ENCODE data around the gene ELP1. TPM values are rescaled to one million over a fixed set of nuclear protein-coding genes. Genes with fewer than 3 reads are reported as not detected.
"Not testable (repeated sequence)": the region's sequence is repeated elsewhere in the genome, so short reads cannot be mapped to it uniquely, and the experiment has no call there.

ELP1 gene
- total RNA-seq, 1 experiment from 2014 or later, result 38.7 TPM

GRCh38 chr9:108924466-108924865, 9.5 kb downstream of the ELP1 start:
- no peaks in the 10 kb centered on the region for H3K4me1 ChIP-seq (ENCODE audit: insufficient read depth, low read length, poor library complexity, severe bottlenecking)
- intact Hi-C loops (cut with micrococcal nuclease; ENCODE audit: unreplicated experiment), result no loop called here
- H3K36me3 ChIP-seq (ENCODE audit: insufficient read depth, low read length, poor library complexity, severe bottlenecking), result peaks cover 71% of the 10 kb centered on the region
- no peak overlapping the region for H3K4me3 ChIP-seq (ENCODE audit: low read depth, low read length, poor library complexity, severe bottlenecking)
- no peaks in the 10 kb centered on the region for H3K27me3 ChIP-seq (replicated peaks; ENCODE audit: insufficient read depth, low read depth, low read length, poor library complexity)
- no peak overlapping the region for H3K27ac ChIP-seq (ENCODE audit: low read depth, low read length, poor library complexity, severe bottlenecking)
- CTCF ChIA-PET, result no interaction called here
- no TSS peak for BruUV-seq (replicated peaks)
- TF ChIP-seq CTCF (conservative IDR thresholded peaks at IDR 0.05; ENCODE audit: low read depth, low read length) (no peak), EZH2 (IDR thresholded peaks at IDR 0.05; ENCODE audit: borderline replicate concordance, low read depth, low read length, poor library complexity, severe bottlenecking) (no peak)
- DNase-seq (ENCODE audit: low spot score), result no peak
- POLR2A ChIA-PET (ENCODE audit: low non-redundant PET), result no interaction called here
- H3K9me3 ChIP-seq (ENCODE audit: low read depth, low read length, poor library complexity, severe bottlenecking), result no peaks in the 10 kb centered on the region

- Histone ChIP-seq H3K27me3 (replicated peaks; ENCODE audit: insufficient read depth, low read depth, low read length, poor library complexity) (no peaks in the 10 kb centered on the region), H3K27ac (ENCODE audit: low read depth, low read length, poor library complexity, severe bottlenecking) (no peak overlapping the region), H3K9me3 (ENCODE audit: low read depth, low read length, poor library complexity, severe bottlenecking) (no peaks in the 10 kb centered on the region), H3K4me3 (ENCODE audit: low read depth, low read length, poor library complexity, severe bottlenecking) (no peak overlapping the region), H3K36me3 (ENCODE audit: insufficient read depth, low read length, poor library complexity, severe bottlenecking) (peaks cover 59% of the 10 kb centered on the region), H3K4me1 (ENCODE audit: insufficient read depth, low read length, poor library complexity, severe bottlenecking) (no peaks in the 10 kb centered on the region)
- TF ChIP-seq EZH2 (IDR thresholded peaks at IDR 0.05; ENCODE audit: borderline replicate concordance, low read depth, low read length, poor library complexity, severe bottlenecking) (no peak), CTCF (conservative IDR thresholded peaks at IDR 0.05; ENCODE audit: low read depth, low read length) (no peak)
- ChIA-PET CTCF (no interaction called here), POLR2A (ENCODE audit: low non-redundant PET) (no interaction called here)
- no TSS peak for BruUV-seq (replicated peaks)
- intact Hi-C loops (cut with micrococcal nuclease; ENCODE audit: unreplicated experiment), result no loop called here
- no peak for DNase-seq (ENCODE audit: low spot score)
Measured at GRCh38 chr9:108921200-108921599, 12.7 kb downstream of the ELP1 start.

DNA sequence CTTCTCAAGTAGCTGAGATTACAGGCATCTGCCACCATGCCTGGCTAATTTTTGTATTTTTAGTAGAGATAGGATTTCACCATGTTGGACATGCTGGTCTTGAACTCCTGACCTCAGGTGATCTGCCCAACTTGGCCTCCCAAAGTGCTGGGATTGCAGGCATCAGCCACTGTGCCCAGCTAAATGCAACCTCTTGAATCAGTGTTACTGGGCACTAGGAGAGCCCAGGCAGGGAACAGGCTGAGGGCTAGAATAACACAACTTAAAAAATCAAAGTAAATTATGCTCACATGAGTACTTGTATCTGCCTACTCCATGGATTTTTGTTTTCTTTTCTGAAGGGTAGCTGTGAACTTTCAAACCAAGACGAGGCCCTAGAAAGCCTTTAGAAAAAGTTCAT, 13.5 kb downstream of the ELP1 start:
- POLR2A ChIA-PET (ENCODE audit: low non-redundant PET), result interaction anchor here (0.6 kb wide), 1 partner anchor 21 kb away, joined by 6 read pairs; no protein-coding TSS in a partner anchor
- CTCF ChIA-PET; intact Hi-C loops (cut with micrococcal nuclease; ENCODE audit: unreplicated experiment): not testable (repeated sequence)

GRCh38 chr9:108919517-108919916, 14.4 kb downstream of the ELP1 start:
- BruUV-seq (replicated peaks), result no TSS peak

More for the DNA sequence above, 13.5 kb downstream of the ELP1 start:
- BruUV-seq (replicated peaks); DNase-seq (ENCODE audit: low spot score); H3K9me3 ChIP-seq (ENCODE audit: low read depth, low read length, poor library complexity, severe bottlenecking); H3K4me1 ChIP-seq (ENCODE audit: insufficient read depth, low read length, poor library complexity, severe bottlenecking); H3K27ac ChIP-seq (ENCODE audit: low read depth, low read length, poor library complexity, severe bottlenecking); H3K4me3 ChIP-seq (ENCODE audit: low read depth, low read length, poor library complexity, severe bottlenecking); H3K27me3 ChIP-seq (replicated peaks; ENCODE audit: insufficient read depth, low read depth, low read length, poor library complexity): not testable (repeated sequence)
- H3K36me3 ChIP-seq (ENCODE audit: insufficient read depth, low read length, poor library complexity, severe bottlenecking), result peaks cover 56% of the 10 kb centered on the region

More at GRCh38 chr9:108919517-108919916, 14.4 kb downstream of the ELP1 start:
- intact Hi-C loops (cut with micrococcal nuclease; ENCODE audit: unreplicated experiment), result no loop called here
- H3K4me1 ChIP-seq (ENCODE audit: insufficient read depth, low read length, poor library complexity, severe bottlenecking), result no peaks in the 10 kb centered on the region
- H3K27ac ChIP-seq (ENCODE audit: low read depth, low read length, poor library complexity, severe bottlenecking), result no peak overlapping the region
- H3K36me3 ChIP-seq (ENCODE audit: insufficient read depth, low read length, poor library complexity, severe bottlenecking), result peaks cover 52% of the 10 kb centered on the region
- no peak for TF ChIP-seq CTCF (conservative IDR thresholded peaks at IDR 0.05; ENCODE audit: low read depth, low read length)
- TF ChIP-seq EZH2 (IDR thresholded peaks at IDR 0.05; ENCODE audit: borderline replicate concordance, low read depth, low read length, poor library complexity, severe bottlenecking), result no peak
- no peaks in the 10 kb centered on the region for H3K9me3 ChIP-seq (ENCODE audit: low read depth, low read length, poor library complexity, severe bottlenecking)
- H3K27me3 ChIP-seq (replicated peaks; ENCODE audit: insufficient read depth, low read depth, low read length, poor library complexity), result no peaks in the 10 kb centered on the region
- DNase-seq (ENCODE audit: low spot score), result no peak
- CTCF ChIA-PET, result no interaction called here
- POLR2A ChIA-PET (ENCODE audit: low non-redundant PET), result no interaction called here
- H3K4me3 ChIP-seq (ENCODE audit: low read depth, low read length, poor library complexity, severe bottlenecking), result no peak overlapping the region
